NCI-H1930 (cell line): ENCODE measurements around the gene GABRA4.

Experiments
- DNase-seq, 2 experiments: peaks; one replicate each; lab custom pipeline; 2025; lab: John Stamatoyannopoulos, UW

GABRA4 gene

DNA sequence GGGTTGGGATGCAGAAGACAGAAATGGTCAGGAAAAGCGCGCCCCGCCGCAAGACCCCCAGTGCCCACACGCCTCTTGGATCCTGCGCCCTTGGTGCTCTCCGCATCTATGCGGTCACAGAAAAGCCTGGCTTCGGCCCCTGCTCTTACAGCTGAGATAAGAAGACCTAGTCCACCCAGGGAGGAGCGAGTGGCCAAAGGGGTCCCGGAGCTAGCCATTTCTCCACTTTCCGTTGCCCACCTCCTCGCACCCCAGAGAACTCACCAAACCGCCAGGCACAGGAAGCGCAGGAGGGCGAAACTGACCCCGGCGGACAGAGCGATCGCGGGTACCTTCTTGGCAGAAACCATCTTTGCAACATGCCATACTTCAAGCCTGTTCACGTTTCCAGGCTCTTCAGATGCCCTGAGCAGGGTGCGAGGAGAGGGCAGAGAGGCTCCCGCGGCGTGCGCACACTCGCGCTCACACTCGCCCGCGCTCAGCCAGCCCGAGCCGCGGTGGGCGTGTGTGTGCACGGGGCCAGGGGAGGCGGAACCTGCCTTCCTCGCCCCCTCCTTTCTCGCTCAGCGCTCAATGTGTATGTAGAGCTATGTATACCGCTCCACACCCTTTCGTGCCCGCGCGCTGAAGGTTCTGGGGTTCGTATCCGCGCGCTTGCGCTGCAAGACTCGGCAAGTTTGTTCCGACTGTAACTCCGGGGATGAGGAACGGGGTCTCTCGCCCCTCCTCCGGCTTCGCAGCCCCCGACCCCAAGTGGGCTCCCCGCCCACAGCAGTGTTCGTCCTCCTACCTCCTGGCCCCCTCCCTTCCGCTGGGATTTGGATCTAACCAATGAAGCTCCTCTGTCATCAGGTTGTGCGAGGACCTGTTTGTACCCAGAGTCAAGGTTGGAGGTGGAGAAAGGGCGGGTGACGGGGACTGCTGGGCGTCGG, at the start of gene GABRA4:
Gene GABRA4, minus strand, starts transcription at position 507 of the 932 bp plus-strand sequence. Its CDS starts 157 bp downstream, at position 350.
- no peak for DNase-seq

DNA sequence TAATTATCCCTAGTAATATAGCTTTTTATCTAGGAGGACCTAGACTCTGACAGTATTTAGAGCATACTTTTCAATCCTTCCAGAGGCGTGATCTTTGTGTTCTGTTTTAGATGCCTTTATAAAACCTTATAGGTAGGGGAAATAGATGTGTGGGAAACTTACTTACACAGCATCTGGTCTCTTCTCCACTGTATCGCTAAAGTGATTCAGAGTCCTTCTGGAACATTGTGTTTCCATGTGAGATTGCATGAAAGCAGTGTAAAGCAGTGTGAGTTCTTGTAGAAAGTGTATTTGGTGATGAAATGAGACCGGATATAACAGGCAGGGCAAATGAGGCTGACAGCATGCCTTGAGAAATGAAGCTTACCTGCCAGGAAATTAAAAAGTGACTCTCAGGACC, 47.4 kb upstream of the GABRA4 start:
- no peak for DNase-seq

DNA sequence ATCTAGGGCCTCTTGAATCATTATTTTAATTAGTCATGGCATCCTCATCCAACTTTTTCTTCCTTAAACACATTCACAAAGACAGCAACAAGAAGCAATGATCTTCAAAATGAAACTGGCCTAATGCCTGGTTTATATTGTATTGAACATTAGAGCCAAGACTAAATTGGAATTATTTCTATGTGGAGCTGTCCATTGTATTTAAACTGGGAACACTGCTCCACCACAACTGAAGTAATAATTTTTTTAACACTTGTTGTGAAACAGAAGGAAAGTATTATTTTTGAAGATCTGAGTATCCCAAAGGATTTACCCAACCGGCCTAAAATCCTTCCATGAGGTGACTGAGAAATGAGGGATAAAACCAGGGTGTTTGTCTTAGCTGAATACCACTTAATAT, 44.9 kb upstream of the GABRA4 start:
- DNase-seq: no peak

DNA sequence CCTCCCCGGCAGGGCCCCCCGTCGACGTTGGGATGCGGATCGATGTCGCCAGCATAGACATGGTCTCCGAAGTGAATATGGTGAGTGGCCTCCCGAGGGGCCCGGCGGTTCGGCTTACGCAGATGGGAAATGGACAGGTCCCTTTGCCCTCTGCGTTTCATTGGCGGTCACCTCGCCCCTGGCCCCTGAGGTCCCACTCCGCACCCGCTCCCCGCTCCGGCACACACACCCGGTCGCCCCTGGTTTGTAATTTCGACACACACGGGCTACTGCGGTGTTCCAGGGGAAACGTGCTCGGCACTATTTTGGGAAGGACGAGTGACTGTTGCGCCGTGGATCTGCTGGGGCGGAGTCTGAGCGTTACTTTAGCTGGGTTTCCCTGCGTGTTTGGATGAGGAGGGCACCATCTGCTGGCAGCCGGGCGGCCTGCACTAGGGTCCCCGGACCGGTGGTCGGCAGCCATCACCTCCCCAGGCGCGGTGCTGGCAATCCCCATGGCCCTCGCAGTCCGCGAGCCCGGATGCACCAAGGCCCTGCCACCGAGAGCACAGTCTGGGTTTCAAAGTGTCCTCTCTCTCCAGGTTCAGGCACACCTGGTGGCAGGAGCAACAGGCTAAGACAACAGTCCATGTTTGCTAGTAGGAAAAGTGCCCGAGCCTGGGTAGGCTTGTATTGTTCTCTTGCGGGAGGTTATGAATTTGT, 39.2 kb upstream of the GABRA4 start:
- peak; percentile 9 to 10 for DNase-seq

DNA sequence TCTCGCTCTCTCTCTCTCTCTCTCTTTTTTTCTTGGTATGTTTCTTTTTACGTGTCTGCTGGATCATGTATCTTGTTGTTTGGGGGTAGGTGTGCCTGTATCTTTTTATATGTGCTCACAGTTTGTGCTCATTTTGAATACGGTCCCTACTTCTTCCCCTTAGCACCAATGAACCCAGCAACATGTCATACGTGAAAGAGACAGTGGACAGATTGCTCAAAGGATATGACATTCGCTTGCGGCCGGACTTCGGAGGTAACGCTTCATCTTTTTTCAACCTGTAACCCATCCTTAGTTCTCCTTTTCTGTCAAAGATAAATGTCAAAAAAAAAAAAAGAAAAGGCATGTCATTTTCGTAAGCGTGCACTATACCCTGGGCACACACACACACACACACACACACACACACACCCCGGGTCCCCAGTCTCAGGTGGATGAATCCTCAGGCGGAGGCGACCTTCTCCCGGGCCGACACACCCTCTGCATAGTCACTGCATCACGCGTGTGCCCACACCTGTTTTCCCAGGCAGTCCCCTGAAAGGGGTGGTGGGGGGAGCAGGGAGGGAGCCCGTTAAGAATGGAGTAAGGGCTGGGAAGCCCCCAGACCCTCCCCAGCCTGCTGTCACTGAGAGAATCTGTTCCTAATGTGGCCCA, 38.5 kb upstream of the GABRA4 start:
- DNase-seq: no peak

DNA sequence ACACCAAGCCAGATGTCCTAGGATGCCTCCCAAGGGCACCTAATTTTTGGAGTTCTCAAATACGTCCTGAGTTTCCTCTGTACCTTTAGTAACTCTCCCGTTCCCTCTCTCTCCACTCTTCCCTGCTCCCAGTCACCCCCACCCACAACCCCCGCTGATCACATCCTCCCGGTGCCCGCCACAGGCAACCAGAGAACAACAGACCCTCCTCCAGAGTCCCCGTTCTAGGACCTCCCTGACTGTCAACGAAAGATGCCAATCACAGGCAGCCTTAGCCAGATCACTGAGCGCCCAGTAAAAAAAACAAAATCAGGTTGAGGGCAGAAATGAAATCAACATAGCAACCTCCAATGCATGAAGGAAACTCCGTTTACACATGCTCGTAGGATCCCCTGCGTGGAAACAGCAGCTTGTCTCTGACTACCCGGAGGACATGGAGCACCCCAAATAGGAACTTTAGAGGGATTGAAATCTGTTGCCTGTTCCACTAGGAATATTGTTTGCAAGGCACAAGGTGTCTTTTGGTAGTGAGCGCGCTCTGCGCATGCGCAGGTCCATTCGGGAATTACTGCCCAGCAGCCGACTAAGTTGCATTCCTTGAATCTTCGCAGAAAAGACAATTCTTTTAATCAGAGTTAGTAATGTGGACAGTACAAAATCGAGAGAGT, 37.8 kb upstream of the GABRA4 start, which contains the start of gene GABRB1:
Gene GABRB1, plus strand, starts transcription at position 557 of the 668 bp plus-strand sequence.
- DNase-seq: peak in 1 of 2 experiments; percentile 1

DNA sequence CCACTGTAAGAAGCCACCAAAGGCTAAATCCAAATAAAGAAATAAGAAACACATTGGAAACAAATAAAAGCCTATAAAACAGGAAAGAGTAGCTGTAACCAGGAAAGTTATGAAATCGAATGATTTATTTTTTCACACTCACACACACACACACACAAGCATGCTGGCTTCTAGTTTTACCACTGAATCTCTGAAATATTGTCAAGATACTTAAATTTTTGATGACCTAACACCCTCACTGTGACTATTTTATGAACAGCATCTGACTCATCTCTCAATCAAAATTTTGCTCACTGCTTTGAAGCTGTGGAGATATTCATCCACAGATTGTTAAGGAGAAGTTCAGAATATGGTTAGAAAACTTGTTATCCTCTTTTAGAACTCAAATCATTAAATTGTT, 24.1 kb upstream of the GABRA4 start:
- no peak for DNase-seq

DNA sequence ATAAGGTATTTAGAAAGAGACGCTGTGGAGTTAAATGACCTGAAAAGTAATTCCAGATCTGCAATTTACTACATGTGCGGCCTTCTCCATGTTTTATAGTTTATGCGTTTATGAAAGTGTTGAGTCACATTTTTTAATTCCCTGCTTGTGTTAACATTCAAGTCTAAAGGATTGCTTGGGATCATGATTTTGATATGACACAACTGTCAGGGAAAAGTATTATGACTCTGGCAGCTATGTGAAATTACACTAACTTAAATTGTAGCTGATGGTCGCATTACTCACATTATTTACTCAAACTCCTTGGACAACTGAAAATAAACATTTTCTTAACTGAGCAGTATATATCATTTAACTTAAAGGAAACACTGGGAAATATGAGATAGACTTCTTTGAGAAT, 23.7 kb upstream of the GABRA4 start:
- DNase-seq: no peak

DNA sequence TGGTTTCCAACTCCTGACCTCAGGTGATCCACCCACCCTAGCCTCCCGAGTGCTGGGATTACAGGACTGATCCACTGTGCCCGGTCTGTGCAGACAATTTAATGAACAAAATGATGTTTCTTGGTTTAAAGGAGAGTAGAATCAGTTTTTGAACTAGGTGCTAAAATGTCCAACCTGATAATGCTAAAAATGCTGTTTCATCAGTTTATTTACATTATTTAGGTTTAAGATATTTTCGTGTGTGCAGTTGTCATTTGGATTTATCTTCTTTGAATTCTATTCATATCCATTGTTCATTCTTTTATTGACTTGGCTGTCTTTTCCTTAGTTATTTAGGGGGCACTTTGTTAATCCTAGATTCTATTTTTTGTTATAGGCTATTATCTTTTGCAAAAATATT, 20.0 kb upstream of the GABRA4 start:
- no peak for DNase-seq

DNA sequence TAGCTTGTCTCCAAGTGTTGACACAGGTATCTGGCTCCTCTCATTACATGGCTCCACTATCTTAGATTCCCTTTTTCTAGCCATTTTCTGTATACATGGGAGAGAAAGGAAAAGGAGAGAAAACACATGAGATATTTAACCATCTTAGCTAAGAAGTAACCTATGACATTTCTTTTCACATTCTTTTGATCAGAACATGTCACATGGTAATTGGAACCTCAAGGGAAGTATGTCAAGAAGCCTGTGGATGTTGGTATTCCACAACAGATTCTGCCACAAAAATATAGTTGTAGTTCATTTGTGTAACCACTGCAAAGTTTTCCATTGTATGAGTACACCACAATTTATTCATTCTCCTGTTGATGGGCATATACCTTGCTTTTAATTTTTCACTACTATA, 19.3 kb upstream of the GABRA4 start:
- DNase-seq: no peak

DNA sequence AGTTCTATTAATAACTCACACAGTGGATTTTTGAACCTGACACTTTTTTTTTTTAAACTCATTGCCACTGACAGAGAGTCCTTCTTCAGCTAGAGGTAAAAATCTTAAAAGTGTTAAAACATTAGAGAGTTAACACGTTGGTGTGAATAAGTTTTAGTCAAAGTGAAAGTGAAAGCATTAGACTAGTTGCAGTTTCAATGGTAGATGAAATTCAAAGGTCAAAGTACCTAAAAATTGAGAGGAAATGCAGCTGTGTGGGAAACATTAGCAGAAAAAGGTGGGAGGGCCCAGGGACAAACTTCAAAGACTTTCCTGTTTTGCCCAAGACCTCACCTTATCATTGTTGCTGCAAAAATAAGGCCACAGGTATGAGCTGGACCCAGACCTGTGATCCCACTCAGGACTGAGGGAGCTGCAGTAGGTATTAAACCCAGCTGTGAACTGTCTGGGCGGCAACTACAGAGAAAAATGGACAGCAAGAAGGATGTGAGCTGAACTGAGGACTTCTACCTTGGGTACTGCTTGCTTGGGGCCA, 17.6 kb upstream of the GABRA4 start:
- DNase-seq: no peak

DNA sequence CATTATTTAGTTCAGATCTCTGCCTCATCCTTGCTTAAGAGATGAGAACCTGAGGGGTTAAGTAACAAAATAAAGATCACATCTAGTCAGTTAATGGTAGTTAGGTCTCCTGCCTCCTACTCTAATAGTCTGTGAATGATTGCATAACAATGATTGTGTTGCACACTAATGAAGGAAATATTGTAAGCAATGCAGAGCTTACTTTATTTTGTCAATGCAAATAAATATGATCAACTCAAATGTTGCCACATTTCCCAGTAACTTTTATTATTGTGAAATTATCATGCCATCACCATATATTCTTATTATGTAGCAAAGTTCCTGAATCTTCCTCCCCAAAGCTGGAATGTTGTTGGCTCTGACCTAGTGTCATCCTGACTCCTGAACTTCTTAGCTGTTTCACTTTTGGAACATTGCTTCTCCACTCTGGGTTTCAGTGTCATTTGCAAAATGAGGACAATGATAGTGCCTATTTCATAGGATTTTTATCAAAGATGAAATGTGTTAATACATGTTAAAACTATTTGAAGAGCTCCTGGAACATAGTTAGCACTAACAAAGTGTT, 17.0 kb upstream of the GABRA4 start:
- no peak for DNase-seq

DNA sequence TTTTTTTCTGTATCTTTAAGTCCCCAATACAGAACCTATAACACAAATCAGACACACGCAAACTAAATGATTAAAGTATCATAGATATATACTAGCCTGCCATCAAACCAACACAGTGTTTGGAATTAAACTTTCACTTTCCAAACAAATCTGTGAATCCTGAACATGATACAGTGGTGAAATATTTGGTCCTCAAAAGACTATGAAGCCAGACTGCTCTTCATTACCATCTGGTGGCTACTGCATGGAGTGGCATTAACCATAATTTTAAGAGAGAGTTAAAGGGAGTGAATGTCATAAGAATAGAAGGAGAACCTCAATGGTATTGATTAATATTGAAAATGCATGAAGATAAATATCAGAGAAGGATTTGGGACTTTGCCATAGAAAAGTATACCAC, 9.2 kb upstream of the GABRA4 start:
- no peak for DNase-seq

DNA sequence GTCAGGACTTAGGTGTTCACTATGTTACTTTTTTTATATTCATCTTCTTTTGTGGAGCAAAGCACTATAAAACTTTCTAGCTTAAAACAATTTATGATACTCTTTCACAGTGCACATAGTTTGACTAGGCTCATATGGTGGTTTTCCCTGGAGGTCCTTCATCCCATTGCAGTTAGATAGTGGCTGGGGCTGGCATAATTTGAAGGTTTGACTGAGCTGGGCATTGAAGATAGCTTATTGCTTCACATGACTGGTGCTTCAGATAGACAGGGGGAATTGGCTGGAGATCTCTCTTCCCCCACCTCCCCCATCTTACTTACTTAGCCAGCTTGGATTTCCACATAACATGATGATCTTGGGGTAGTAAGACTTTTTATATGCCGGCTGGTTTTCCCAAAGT, 7.0 kb upstream of the GABRA4 start:
- DNase-seq: no peak

DNA sequence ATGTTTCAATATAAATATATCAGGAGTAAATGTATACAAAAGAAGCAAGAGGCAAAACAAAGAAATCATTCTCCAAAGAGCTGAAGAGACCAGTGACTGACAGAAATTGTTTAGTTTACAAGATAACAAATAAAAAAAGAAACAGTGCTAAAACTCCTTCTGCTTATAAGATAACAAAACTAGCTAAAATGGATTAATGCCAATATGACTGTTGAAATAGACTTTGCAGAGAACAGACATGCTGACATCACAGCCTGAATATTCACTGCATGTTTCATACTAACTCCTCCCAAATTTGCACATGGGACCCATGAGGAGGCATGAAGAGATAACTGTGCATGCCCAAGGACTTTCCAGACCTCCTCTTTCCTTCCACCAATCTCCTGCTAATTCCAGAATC, 6.2 kb upstream of the GABRA4 start:
- no peak for DNase-seq

DNA sequence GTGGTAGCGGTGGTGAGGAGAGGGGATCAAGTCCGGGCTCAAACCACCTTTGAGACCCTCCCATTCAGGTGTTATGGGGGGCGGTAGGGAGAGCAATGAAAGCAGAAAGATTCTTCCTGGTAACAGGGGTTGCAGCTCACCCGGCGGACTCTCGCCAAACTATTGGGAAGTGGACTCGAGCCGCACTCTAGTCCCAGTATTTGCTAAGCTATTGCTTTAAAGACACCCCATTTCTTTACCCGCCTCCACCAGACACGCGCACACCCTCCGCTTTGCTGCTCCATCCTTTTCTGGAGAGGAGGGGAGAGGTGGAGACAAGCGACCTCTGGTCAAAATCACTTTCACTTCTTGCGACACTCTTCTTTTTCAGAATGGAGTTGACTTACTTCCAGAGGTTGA, 625 bp upstream of the GABRA4 start:
- DNase-seq: no peak

DNA sequence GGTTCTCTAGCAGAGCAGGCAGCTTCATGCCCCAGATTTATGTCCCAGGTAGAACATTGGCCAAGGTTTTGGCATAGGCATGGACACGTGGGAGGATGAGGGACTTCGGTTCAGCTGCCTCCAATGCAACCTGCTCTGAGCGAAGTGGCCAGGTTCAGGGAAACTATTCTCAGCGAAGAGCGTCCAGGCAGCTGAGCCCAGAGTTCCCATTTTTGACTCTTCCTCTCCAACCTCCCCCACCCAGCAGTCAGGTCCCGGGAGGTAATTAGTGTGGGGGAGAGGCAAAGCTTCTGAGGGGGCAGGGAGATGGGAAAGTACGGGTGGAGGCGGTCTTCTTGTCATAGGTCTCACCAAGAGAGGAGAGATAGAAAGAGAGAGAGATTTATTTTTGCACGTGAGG, 1.0 kb downstream of the GABRA4 start:
- no peak for DNase-seq

DNA sequence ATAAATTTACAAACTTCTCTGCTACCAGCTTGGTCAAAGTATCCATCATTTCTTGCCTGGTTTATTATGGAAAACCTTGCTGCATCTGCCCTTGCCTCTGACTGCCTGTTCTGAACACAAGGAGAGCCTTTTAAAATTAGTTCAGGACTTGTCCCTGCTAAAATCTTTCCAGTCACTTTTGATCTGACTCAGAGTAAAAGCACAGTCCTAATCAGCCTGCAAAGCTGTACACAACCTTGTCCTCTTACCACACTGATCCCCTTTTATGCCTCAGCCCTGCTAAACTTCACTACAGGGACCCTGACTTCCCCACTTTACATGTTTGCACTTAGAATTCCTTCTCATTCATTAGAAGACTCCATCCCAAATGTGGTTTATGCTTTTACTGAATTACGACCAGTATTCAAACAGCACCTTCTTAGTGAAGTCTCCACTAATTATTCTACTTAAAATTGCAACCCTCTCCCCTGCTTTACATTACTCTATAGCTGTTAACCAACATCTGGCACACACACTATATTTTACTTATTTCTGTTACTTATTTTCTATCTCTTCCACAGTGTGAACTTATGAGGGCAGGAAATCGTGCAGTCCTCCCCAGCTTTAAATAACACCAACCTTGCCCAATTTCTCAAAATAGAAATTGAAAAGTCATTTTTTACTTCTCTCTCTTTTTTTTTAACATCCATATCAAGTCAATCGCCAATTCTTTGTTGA, 6.3 kb downstream of the GABRA4 start:
- no peak for DNase-seq

DNA sequence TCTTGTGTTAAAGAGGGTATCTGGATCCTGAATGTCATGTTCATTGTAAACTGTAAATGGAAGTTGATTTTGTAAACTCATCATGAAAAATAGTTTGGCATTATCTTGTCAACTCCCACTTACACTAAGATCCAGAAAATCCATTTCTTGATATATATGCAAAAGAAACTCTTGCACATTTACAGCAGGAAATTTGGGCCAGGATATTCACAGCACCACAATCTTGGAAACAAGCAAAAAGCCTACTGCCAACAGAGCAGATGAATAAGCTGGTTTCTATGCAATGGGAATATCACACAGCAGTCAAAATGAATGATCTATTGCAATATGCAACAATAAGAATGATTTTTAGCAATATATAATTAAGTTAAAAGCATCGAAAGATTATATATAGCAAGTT, 8.6 kb downstream of the GABRA4 start:
- no peak for DNase-seq

DNA sequence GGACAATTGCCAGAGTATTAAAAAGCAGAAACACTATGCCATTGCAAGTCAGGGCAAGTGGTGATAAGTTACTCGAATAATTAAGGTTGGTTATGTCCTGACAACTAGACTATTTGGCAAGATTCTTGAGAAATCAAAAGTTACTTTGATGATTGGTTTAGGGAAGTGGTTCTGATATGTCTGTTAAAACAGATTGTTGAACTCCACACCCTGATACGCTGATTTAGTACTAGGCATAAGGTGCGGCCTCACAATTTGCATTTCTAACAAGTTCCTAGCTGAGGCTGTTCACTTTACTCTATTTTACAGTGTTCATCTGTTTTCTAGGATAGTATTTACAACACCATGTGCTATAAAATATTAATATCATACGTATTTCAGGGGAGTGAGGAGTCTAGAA, 12.5 kb downstream of the GABRA4 start:
- DNase-seq: no peak

DNA sequence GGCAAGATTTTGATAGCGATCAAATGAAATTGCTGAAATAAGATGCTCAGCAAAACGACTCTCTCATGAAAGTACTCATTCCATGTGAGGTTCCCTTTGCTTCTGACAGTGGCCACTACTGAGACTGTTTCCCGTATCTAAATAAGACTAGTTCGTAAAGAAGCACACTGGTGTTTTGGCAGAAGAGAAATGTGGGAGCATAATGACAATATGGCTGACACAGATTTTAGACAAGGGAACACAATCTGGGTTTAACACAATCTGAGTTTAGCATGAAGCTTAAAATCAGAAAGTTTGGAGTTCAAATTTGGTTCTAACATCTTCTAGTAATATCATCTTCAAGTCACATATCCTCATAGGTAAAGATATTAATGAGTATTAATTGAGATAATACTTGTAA, 13.7 kb downstream of the GABRA4 start:
- no peak for DNase-seq
